Esophagus muscularis mucosa (tissue), 4 donors: ENCODE measurements around the gene ITFG1. TPM values are rescaled to one million over a fixed set of nuclear protein-coding genes. Genes with fewer than 3 reads are reported as not detected.
A peak's percentile ranks its signal among the peaks of the same experiment; 100 is the strongest.

ENCODE experiments used
- DNase-seq: peaks from one replicate; pipeline ENCODE4 v3.0.0-alpha.2; 2017; ENCODE audit errors: extremely low spot score
- H3K27ac ChIP-seq, 4 donors: fragments of 200-600 bp; sonication (generic); replicated peaks in 1 of 4; 1 replicate in 3 of 4; 2 replicates in 1 of 4; pipeline ENCODE4 v1.5.1; 2016 to 2019; ENCODE audit warnings: mild to moderate bottlenecking in 1 of 4
- H3K27me3 ChIP-seq, 4 donors: fragments of 200-600 bp; sonication (generic); one replicate each; pipeline versions ENCODE4 v1.5.1 to v1.6.0; 2016 to 2019
- H3K36me3 ChIP-seq, 4 donors: fragments of 200-600 bp; sonication (generic); one replicate each; pipeline ENCODE4 v1.5.1; 2016 to 2019
- H3K4me1 ChIP-seq, 4 donors: fragments of 200-600 bp; sonication (generic); one replicate each; pipeline ENCODE4 v1.5.1; 2016 to 2019
- H3K4me3 ChIP-seq, 4 donors: fragments of 200-600 bp; sonication (generic); 1 replicate in 2 of 4; 2 replicates in 2 of 4; pipeline ENCODE4 v1.5.1; 2016 to 2019; ENCODE audit warnings: mild to moderate bottlenecking in 4 of 4, moderate library complexity in 1 of 4
- H3K9me3 ChIP-seq, 4 donors: fragments of 200-600 bp; sonication (generic); 1 replicate in 3 of 4; 2 replicates in 1 of 4; pipeline ENCODE4 v1.5.1; 2016 to 2019
- EP300 ChIP-seq: sonication (generic); formaldehyde crosslinking; IDR thresholded peaks from one replicate; pipeline ENCODE4 v1.6.1; 2017; ENCODE audit warnings: antibody characterized with exemption
- POLR2A ChIP-seq: fragments of 450-650 bp; IDR thresholded peaks from one replicate; pipeline ENCODE4 v1.6.1; 2017; ENCODE audit warnings: antibody characterized with exemption, moderate library complexity, mild to moderate bottlenecking, low read depth
- POLR2AphosphoS5 ChIP-seq, 2 donors: sonication (generic); formaldehyde crosslinking; IDR thresholded peaks; one replicate each; pipeline ENCODE4 v1.6.1; 2017; ENCODE audit warnings: antibody characterized with exemption in 2 of 2
- WGBS: methylation state at CpG from one replicate; pipeline ENCODE4 v1.1.5; 2018; 5-methylcytosine and 5-hydroxymethylcytosine counted together
- intact Hi-C: fragments of 100-400 bp; cut with DNase I; formaldehyde crosslinking; loops from one replicate; pipeline ENCODE4 v1.15.1; 2023
- total RNA-seq, 4 donors: library from RNA; depleted of rRNA; stranded (reverse); fragments of >200 nt; gene quantifications; one replicate each; pipeline versions ENCODE4 v1.1.0 to v1.2.1, GENCODE V29; 2016
- TF ChIP-seq, protein P1 (sequence below), 3 experiments: fragments of 200-600 bp in 2 of 3; fragments of 450-650 bp in 1 of 3; sonication (generic) in 2 of 3; IDR thresholded peaks; one replicate each; pipeline ENCODE4 v1.5.1; 2017 to 2019; ENCODE audit warnings: antibody characterized with exemption in 3 of 3, mild to moderate bottlenecking in 2 of 3, moderate library complexity in 1 of 3

The ITFG1 gene
- total RNA-seq, 4 donors from 2014 or later: 32.2 to 44.4 (median 41.7) TPM

GRCh38 chr16:47143677-47144558 is 316.9 kb downstream of the ITFG1 start, which contains the start of gene NETO2:
NETO2 (minus strand) TSS chr16:47143945; CDS start chr16:47143612, 333 bp downstream.
- WGBS: 1% methylated on average over 27 of the region's 130 CpGs
- Histone ChIP-seq H3K27ac (peak within 1 kb of the TSS in 2 of 4 donors; percentile 35 to 45), H3K4me3 (peak within 1 kb of the TSS; percentile 51 to 62 (median 54)), H3K36me3 (no peaks in the 10 kb centered on the region), H3K9me3 (no peaks in the 10 kb centered on the region), H3K27me3 (peaks cover 0 to 43% (median 20%) of the 10 kb centered on the region in 4 donors), H3K4me1 (peaks cover 0 to 32% (median 29%) of the 10 kb centered on the region in 4 donors)
- TF ChIP-seq POLR2AphosphoS5 (IDR thresholded peaks at IDR 0.05): no peak
- no peak for TF ChIP-seq POLR2A
- TF ChIP-seq, protein P1, sequence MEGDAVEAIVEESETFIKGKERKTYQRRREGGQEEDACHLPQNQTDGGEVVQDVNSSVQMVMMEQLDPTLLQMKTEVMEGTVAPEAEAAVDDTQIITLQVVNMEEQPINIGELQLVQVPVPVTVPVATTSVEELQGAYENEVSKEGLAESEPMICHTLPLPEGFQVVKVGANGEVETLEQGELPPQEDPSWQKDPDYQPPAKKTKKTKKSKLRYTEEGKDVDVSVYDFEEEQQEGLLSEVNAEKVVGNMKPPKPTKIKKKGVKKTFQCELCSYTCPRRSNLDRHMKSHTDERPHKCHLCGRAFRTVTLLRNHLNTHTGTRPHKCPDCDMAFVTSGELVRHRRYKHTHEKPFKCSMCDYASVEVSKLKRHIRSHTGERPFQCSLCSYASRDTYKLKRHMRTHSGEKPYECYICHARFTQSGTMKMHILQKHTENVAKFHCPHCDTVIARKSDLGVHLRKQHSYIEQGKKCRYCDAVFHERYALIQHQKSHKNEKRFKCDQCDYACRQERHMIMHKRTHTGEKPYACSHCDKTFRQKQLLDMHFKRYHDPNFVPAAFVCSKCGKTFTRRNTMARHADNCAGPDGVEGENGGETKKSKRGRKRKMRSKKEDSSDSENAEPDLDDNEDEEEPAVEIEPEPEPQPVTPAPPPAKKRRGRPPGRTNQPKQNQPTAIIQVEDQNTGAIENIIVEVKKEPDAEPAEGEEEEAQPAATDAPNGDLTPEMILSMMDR (IDR thresholded peaks at IDR 0.05): peak in 2 of 3 experiments; percentile 16 to 44
- DNase-seq: no peak
- intact Hi-C loops: loop anchor here (5.0 to 10.0 kb wide), 2 partner anchors 911 to 1013 kb away; partner anchors contain the start of gene ABCC12

GRCh38 chr16:47142821-47143676 is 317.8 kb downstream of the ITFG1 start:
- DNase-seq: no peak
- Histone ChIP-seq H3K4me3 (peak overlapping the region; percentile 51 to 62 (median 54)), H3K27me3 (peaks cover 0 to 49% (median 20%) of the 10 kb centered on the region in 4 donors), H3K9me3 (no peaks in the 10 kb centered on the region), H3K36me3 (no peaks in the 10 kb centered on the region), H3K4me1 (peaks cover 0 to 32% (median 29%) of the 10 kb centered on the region in 4 donors), H3K27ac (peak overlapping the region in 2 of 4 donors; percentile 35 to 45)
- TF ChIP-seq EP300 (no peak), POLR2A (no peak), POLR2AphosphoS5 (IDR thresholded peaks at IDR 0.05) (no peak)
- TF ChIP-seq, protein P1 (IDR thresholded peaks at IDR 0.05): peak in 1 of 3 experiments; percentile 44
- intact Hi-C loops: loop anchor here (5.0 to 10.0 kb wide), 2 partner anchors 912 to 1014 kb away; partner anchors contain the start of gene ABCC12
- under 1% methylated on average over 29 of the region's 111 CpGs for whole genome bisulfite sequencing

DNA sequence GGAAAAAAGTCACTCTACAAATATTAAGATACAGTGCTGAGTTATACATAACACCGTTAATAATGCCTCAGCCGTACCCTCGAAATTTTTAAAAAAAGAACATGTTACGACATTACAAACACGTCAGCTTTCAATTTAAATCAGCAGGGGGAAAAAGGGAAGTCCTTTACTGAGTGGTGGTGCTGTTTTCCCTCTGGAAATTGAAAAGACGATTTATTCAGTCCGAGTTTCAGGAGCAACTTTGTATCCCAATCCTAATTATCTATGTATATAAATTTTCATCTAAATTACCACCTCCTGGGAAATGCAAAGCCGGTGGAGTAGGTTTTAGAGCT is 318.4 kb downstream of the ITFG1 start:
- H3K4me1 ChIP-seq: peaks cover 0 to 32% (median 29%) of the 10 kb centered on the region in 4 donors
- TF ChIP-seq, protein P1 (IDR thresholded peaks at IDR 0.05): no peak
- TF ChIP-seq POLR2AphosphoS5 (IDR thresholded peaks at IDR 0.05): no peak
- TF ChIP-seq POLR2A: no peak
- TF ChIP-seq EP300: no peak
- no peak for DNase-seq
- WGBS: 2% methylated on average over 8 of the region's 8 CpGs
- peak overlapping the region; percentile 51 to 62 (median 54) for H3K4me3 ChIP-seq
- peaks cover 0 to 51% (median 20%) of the 10 kb centered on the region in 4 donors for H3K27me3 ChIP-seq
- H3K36me3 ChIP-seq: no peaks in the 10 kb centered on the region
- intact Hi-C loops: loop anchor here (5.0 to 10.0 kb wide), 2 partner anchors 912 to 1015 kb away; partner anchors contain the start of gene ABCC12
- H3K27ac ChIP-seq: peak overlapping the region in 1 of 4 donors; percentile 45
- no peaks in the 10 kb centered on the region for H3K9me3 ChIP-seq

DNA sequence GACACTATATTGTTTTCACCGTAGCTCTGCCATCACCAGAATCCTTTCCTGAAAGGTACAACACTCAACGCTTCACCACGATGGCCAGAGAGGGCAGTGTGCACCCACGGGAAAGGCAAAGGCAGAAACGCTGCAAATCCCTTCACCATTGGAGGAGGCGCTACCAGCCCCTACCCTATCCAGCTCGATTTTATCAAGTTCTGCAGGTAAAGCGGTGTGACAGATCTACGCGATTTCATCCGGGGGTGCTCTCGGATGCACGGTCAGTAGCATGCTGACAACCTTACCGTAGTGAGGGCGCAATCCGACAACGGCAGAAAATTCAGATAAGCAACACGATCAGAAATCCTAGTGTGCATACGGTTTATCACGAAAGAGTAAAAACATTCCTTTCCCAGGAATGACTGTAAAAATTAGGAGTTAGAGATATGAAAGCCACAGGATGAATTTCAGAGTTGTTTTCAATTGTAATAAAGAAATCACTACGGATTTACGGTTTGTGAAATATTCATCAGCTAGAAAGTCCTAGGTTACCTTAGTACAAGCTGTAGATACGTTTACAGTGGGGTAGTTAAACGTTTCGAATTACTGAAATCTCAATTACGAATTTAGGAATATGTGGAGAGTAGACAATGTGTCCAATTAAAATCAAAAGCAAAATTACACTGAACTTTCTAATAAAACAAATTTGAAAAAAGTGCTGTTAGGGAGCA is 318.9 kb downstream of the ITFG1 start:
- WGBS: 3% methylated on average over 26 of the region's 26 CpGs
- Histone ChIP-seq H3K4me1 (peaks cover 0 to 32% (median 29%) of the 10 kb centered on the region in 4 donors), H3K9me3 (no peaks in the 10 kb centered on the region), H3K27me3 (peaks cover 0 to 51% (median 20%) of the 10 kb centered on the region in 4 donors), H3K36me3 (no peaks in the 10 kb centered on the region), H3K27ac (no peak overlapping the region), H3K4me3 (peak overlapping the region; percentile 51 to 62 (median 54))
- intact Hi-C loops: loop anchor here (5.0 to 10.0 kb wide), 2 partner anchors 913 to 1015 kb away; partner anchors contain the start of gene ABCC12
- no peak for DNase-seq
- TF ChIP-seq EP300 (no peak), POLR2AphosphoS5 (IDR thresholded peaks at IDR 0.05) (peak in 1 of 2 donors; percentile 61)
- TF ChIP-seq, protein P1 (IDR thresholded peaks at IDR 0.05): peak; percentile 66 to 89 (median 69)
